HG03196 (cell line): Measurements from ENCODE around the gene NSL1.
"Not testable (repeated sequence)": the region's sequence is repeated elsewhere in the genome, so short reads cannot be mapped to it uniquely, and the experiment has no call there.

Experiments
- ATAC-seq: cut with Tn5 transposase; IDR thresholded peaks from one replicate; pipeline ENCODE4 v1.9.1; 2021; ENCODE audit not compliant: unreplicated experiment

The NSL1 gene

DNA sequence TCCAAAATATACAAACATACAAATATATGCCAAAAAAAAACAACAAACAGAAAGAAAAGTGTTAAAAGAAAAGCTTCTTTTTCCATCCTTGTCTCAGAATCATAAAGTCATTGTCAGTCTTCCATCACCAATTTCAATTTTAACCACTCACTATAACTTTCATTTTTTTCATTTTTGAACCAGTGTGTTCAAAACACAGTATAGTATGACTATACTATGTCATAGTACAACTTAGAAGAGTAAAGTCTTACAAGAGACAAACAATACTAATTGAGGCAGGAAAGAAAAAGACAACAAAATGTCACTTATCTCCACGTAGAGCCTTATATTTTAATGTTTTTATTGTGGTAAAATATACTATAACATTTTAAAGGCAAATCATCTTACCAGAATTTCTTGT lies 7.6 kb downstream of the NSL1 start:
- no peak for ATAC-seq

DNA sequence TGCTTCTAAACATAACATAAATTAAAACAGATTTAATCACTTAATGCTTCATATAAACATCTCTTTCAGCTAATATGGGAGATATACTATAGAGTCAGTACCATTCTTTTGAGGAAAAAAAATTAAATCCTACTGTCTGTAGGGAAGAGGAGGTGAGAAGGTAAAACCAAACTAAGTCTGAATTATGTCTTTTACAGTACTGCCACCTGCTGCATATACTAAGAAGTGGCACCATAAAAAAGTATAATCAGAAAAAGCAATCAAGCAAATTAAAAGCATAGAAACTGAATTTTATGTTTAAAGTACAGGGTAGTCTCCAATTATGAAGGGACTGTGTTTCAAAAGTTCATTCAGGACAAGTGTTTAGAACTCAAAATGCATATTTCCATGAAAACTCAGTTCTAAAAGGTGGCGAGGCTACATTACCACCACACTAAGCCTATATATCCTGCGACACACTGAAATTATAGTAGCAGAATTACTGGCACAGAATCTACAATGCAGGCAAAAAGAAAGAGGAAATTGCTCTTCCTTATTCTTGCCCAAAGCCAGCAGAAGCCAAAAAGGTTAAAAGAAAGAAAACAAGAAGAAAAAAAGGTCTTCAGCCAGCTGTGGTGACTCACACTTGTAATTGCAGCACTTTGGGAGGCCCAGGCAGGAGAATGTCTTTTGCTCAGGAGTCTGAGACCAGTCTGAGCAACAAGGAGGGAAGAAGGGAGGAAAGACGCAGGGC lies 9.0 kb downstream of the NSL1 start:
- ATAC-seq: no peak

DNA sequence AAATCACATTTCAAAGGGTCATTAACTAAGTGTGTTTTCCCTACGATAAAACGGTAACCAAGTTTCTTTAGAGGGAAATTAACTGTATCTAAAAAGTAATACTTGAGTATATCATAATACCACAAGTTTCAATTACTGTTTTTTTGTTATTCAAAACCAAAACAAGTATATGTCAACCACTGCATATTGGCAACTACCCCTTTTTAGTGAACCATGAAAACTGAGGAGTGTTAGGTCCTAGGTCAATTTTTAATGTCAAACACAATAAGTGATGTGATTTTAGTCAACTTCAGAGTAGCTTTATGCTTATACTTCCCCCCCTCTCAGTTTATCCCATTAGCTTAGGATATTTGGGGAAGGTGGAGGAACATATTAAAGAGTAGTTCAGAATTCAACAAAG lies 10.4 kb downstream of the NSL1 start:
- ATAC-seq: no peak

- no peak for ATAC-seq
These were observed 10.8 kb downstream of the NSL1 start for GRCh38 chr1:212780759-212781158.

DNA sequence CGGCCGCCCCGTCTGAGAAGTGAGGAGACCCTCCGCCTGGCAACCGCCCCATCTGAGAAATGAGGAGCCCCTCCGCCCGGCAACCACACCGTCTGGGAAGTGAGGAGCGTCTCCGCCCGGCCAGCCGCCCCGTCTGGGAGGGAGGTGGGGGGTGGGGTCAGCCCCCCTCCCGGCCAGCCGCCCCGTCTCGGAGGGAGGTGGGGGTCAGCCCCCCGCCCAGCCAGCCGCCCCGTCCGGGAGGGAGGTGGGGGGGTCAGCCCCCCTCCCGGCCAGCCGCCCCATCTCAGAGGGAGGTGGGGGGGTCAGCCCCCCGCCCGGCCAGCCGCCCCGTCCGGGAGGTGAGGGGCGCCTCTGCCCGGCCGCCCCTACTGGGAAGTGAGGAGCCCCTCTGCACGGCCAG lies 12.5 kb downstream of the NSL1 start:
- not testable (repeated sequence) for ATAC-seq

GRCh38 chr1:212777151-212777550 lies 14.4 kb downstream of the NSL1 start:
- ATAC-seq: no peak

GRCh38 chr1:212775241-212775640 lies 16.3 kb downstream of the NSL1 start:
- ATAC-seq: no peak

GRCh38 chr1:212774584-212774983 lies 17.0 kb downstream of the NSL1 start:
- ATAC-seq: no peak

GRCh38 chr1:212773011-212773410 lies 18.6 kb downstream of the NSL1 start:
- ATAC-seq: no peak

- no peak for ATAC-seq
These were observed 20.2 kb downstream of the NSL1 start for GRCh38 chr1:212771341-212771740.

GRCh38 chr1:212769459-212770167 lies 22.0 kb downstream of the NSL1 start:
- ATAC-seq: no peak

DNA sequence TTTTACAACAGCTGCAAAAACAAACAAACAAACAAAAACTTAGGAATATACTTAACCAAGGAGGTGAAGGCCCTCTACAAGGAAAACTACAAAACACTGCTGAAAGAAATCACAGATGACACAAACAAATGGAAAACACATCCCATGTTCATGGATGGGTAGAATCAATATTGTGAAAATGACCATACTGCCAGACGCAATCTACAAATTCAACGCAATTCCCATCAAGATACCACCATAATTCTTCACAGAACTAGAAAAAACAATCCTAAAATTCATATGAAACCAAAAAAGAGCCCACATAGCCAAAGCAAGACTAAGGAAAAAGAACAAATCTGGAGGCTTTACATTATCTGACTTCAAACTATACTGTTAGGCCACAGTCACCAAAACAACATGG lies 24.8 kb downstream of the NSL1 start:
- not testable (repeated sequence) for ATAC-seq

- ATAC-seq: not testable (repeated sequence)
These were observed 26.8 kb downstream of the NSL1 start for GRCh38 chr1:212764718-212765281.

GRCh38 chr1:212762839-212763238 lies 28.7 kb downstream of the NSL1 start:
- ATAC-seq: no peak

DNA sequence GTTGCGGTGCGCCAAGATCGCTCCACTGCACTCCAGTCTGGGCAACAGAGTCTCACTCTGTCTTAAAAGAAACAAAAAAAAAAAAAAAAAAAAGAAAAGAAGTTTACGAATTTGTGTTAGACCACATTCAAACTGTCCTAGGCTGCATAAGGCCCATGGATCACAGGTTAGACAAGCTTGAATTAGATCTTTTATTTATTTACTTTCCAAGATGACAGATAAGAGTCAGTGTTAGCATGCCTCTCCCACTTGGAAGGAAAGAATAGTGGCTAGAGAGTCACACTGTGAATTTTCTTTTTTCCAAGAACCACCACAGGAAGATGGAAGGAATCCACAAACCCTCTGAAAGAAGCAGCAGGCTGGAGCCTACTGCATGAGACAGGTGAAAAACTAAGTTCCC lies 29.3 kb downstream of the NSL1 start:
- ATAC-seq: no peak

DNA sequence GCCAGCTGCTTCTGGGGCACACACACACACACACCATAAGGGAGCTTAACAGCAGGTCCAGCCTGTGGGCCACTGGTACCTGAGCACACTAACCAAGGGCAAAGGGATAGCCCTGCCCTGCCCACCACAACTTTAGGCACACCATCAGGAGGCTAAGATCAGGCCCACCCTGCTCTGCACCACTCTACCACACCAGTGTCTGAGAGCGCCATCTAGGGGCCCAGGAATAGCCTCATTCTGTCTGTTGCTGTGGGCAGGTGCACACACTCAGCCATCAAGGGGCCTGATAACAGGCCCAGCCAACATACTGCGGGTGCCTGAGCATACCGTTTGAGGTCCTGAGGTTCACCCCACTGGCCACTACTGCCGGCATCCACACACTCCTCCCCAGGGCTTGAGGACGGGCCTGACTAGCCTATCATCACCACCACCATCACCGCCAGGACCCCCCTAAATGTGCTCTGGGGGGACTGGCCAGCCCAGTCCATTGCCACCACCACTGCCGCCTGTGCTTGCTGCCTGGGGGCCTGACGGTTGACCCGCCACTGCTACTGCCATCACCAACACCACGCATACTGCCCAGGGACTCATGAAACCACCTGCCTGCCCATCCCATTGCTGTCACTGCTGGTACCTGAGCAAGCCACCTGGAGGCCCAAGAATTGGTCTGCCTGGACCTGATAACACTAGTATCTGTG lies 31.3 kb downstream of the NSL1 start:
- ATAC-seq: no peak

DNA sequence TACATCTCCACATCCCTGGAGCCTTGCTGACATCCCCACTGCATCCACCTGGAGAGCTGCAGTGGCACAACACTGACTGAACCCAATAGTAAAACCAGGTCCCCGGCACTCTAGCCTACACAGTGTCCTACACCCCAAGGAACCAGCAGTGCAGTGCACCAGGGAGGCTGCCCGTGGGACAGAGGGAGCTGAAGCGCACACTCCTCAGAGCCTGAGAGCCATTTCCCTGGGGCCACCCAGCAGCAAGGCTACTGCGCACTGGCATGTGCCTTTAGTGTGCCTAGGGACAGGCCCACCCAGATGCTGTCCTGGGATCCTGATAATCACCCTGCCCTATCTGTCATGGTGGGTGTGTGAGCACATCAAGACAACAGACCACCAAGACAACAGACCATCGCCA lies 31.9 kb downstream of the NSL1 start:
- no peak for ATAC-seq

- no peak for ATAC-seq
These were observed 36.9 kb downstream of the NSL1 start for GRCh38 chr1:212754680-212755079.

DNA sequence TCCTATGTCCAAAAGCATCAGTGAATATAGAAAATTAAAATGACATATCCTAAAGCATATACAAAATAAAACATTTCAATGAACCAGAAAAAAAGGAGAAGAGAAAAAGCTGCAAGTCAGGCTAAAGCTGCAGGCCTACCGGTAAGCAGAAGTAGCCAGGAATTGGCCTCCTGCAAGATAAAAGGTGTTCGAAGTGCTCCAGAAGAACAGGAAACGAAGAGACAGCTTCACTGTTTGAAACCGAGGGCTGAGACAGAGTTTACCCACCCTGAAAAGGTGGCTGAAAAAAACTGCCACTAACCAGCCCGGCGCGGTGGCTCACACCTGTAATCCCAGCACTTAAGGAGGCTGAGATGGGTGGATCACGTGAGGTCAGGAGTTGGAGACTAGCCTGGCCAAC lies 37.4 kb downstream of the NSL1 start:
- ATAC-seq: peak; percentile 48

- no peak for ATAC-seq
These were observed 37.8 kb downstream of the NSL1 start for GRCh38 chr1:212753749-212754148.

GRCh38 chr1:212752934-212753497 lies 38.6 kb downstream of the NSL1 start:
- no peak for ATAC-seq
